Activated T-cell treated with anti-CD3 and anti-CD28 coated beads, Interleukin-2, amount 50 U/mL, for 48 hours (primary cell): Measurements from ENCODE around the gene PSME3IP1.
"Not testable (repeated sequence)": the region's sequence is repeated elsewhere in the genome, so short reads cannot be mapped to it uniquely, and the experiment has no call there.

Source experiments
- DNase-seq, 2 experiments: peaks; one replicate each; pipeline ENCODE4 v3.0.0-alpha.2; 2020

PSME3IP1 gene

GRCh38 chr16:57185945-57186871, at the start of gene PSME3IP1, which contains the start of gene RSPRY1:
Gene PSME3IP1 (minus strand): TSS chr16:57186039. CDS start chr16:57173854, 12,185 bp downstream.
Gene RSPRY1 (plus strand): TSS chr16:57186329. CDS start chr16:57204659, 18,330 bp downstream.
- peak; percentile 99 for DNase-seq

- peak; percentile 57 to 66 for DNase-seq
Observed at GRCh38 chr16:57235128-57236021, 49.5 kb upstream of the PSME3IP1 start.

GRCh38 chr16:57234707-57235092, 48.9 kb upstream of the PSME3IP1 start:
- DNase-seq, result no peak

GRCh38 chr16:57233944-57234706, 48.3 kb upstream of the PSME3IP1 start:
- no peak for DNase-seq

- DNase-seq, result no peak
Observed at GRCh38 chr16:57231821-57232350, 46.0 kb upstream of the PSME3IP1 start.

- no peak for DNase-seq
Observed at GRCh38 chr16:57229079-57229478, 43.2 kb upstream of the PSME3IP1 start.

- DNase-seq, result no peak
Observed at GRCh38 chr16:57226701-57227621, 41.1 kb upstream of the PSME3IP1 start.

GRCh38 chr16:57225978-57226377, 40.1 kb upstream of the PSME3IP1 start:
- DNase-seq, result no peak

- DNase-seq, result no peak
Observed at GRCh38 chr16:57224651-57225335, 39.0 kb upstream of the PSME3IP1 start.

- DNase-seq, result no peak
Observed at GRCh38 chr16:57223057-57223456, 37.2 kb upstream of the PSME3IP1 start.

GRCh38 chr16:57216968-57217367, 31.1 kb upstream of the PSME3IP1 start:
- DNase-seq, result no peak

GRCh38 chr16:57213462-57213861, 27.6 kb upstream of the PSME3IP1 start:
- no peak for DNase-seq

- no peak for DNase-seq
Observed at GRCh38 chr16:57209780-57210179, 23.9 kb upstream of the PSME3IP1 start.

GRCh38 chr16:57208926-57209325, 23.1 kb upstream of the PSME3IP1 start:
- no peak for DNase-seq

GRCh38 chr16:57204675-57205074, 18.8 kb upstream of the PSME3IP1 start:
- no peak for DNase-seq

GRCh38 chr16:57203451-57203850, 17.6 kb upstream of the PSME3IP1 start:
- DNase-seq, result no peak

GRCh38 chr16:57202095-57202886, 16.5 kb upstream of the PSME3IP1 start:
- DNase-seq, result no peak

- not testable (repeated sequence) for DNase-seq
Observed at GRCh38 chr16:57200926-57201325, 15.1 kb upstream of the PSME3IP1 start.

GRCh38 chr16:57200321-57200720, 14.5 kb upstream of the PSME3IP1 start:
- DNase-seq, result not testable (repeated sequence)

GRCh38 chr16:57196753-57197152, 10.9 kb upstream of the PSME3IP1 start:
- no peak for DNase-seq
